C4-2B (cell line): ENCODE measurements around the gene C6.

ENCODE experiments used
- ZFX ChIP-seq: fragments of 450-650 bp; IDR thresholded peaks from 2 replicates; pipeline ENCODE4 v1.6.1; 2017
- TF ChIP-seq, protein P1 (sequence below): fragments of 450-650 bp; conservative IDR thresholded peaks from 2 replicates; pipeline ENCODE4 v1.5.1; 2017; ENCODE audit warnings: mild to moderate bottlenecking

- TF ChIP-seq, protein P1, sequence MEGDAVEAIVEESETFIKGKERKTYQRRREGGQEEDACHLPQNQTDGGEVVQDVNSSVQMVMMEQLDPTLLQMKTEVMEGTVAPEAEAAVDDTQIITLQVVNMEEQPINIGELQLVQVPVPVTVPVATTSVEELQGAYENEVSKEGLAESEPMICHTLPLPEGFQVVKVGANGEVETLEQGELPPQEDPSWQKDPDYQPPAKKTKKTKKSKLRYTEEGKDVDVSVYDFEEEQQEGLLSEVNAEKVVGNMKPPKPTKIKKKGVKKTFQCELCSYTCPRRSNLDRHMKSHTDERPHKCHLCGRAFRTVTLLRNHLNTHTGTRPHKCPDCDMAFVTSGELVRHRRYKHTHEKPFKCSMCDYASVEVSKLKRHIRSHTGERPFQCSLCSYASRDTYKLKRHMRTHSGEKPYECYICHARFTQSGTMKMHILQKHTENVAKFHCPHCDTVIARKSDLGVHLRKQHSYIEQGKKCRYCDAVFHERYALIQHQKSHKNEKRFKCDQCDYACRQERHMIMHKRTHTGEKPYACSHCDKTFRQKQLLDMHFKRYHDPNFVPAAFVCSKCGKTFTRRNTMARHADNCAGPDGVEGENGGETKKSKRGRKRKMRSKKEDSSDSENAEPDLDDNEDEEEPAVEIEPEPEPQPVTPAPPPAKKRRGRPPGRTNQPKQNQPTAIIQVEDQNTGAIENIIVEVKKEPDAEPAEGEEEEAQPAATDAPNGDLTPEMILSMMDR = no peak
- TF ChIP-seq ZFX = no peak
Measured at GRCh38 chr5:41154491-41154890, 58.8 kb downstream of the C6 start.
